ENCODE measurements around the gene CAPN1. TPM values are rescaled to one million over a fixed set of nuclear protein-coding genes. Genes with fewer than 3 reads are reported as not detected.

Gene CAPN1
- polyA plus RNA-seq, 2 of the 4 experiments (the other 2 are of a cell fraction) = 63.7 to 93.1 TPM

DNA sequence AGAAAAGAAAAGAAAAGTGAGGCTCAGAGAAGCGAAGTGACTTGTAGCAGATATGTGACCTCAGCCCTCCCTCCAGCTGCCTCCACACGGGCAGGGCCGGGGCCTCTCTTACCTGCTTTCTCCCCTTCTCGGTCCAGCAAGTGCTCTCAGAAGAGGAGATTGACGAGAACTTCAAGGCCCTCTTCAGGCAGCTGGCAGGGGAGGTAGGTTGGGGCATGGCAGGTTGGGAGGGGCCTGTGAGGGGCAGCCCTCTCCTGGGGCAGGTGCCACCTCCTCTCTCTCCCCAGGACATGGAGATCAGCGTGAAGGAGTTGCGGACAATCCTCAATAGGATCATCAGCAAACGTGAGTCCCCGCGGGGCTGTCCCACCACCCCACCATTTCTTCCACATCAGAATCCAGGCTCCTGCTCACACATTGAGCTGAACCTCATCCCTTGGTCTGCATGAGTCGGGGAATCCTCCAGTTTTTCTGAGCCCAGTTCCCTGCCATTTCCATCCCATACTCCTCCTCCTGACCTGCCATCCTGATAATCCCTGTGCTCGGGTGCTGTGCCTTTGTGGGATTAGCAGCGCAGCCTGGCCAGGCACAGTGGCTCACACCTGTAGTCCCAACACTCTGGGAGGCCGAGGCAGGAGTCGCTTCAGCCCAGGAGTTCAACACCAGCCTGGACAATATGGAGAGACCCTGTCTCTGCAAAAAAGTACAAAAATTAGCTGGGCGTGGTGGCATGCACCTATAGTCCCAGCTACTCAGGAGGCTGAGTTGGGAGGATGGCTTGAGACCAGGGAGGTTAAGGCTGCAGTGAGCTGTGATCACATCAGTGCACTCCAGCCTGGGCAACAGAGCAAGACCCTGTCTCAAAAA lies 26.4 kb downstream of the CAPN1 start:
- no peak for FAIRE-seq

DNA sequence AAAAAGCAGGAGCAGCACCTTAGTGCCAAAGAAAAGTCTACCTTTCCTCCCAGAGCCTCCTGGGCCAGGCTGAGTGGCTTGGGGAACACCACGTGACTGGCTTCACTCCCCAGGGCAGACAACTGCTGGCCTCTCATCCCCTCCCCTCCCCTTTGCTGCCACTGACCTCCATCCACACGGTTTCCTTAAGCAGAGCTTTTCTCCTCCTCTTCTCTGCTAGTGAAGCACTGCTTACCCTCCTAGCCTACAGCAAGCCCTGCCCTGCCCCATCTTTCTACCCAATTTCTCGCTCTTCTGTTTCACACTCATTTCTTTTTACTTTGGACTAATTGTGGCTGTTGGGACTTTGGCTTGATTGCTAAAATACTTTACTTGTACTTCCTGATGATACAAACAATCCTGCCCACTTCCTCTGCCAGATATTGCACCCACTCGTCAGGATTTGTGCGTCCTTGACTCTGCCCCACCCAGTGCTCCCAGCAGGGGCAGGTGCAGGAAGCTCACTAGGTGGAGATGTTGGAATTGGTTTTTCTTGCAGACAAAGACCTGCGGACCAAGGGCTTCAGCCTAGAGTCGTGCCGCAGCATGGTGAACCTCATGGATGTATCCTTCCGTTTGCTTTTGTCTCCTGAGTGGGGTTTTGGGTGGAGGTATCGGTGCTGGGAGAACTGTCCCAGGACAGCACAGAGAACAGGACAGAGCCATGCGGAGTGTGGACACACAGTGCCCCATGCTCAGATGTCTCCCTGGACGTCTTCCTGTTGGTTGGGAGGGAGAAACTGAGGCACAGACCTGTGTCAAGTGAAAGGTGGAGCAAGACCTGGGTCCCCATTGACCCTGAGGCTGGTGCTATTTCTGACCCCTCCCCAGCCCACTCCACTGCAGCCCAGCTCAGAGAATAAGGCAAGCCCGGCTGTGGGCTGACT lies 27.3 kb downstream of the CAPN1 start:
- 89% methylated on average over 13 of the region's 13 CpGs for WGBS (ENCODE audit: missing lambda C conversion rate)
- no peak for TF ChIP-seq RFX5 (IDR thresholded peaks at IDR 0.05)
- TF ChIP-seq, protein P1, sequence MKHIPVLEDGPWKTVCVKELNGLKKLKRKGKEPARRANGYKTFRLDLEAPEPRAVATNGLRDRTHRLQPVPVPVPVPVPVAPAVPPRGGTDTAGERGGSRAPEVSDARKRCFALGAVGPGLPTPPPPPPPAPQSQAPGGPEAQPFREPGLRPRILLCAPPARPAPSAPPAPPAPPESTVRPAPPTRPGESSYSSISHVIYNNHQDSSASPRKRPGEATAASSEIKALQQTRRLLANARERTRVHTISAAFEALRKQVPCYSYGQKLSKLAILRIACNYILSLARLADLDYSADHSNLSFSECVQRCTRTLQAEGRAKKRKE (CRISPR knock-in tag; IDR thresholded peaks at IDR 0.05; ENCODE audit: low read depth) = no peak
- no peak for TF ChIP-seq MYC (IDR thresholded peaks at IDR 0.05; ENCODE audit: borderline replicate concordance, low read length)
- TF ChIP-seq, protein P2, sequence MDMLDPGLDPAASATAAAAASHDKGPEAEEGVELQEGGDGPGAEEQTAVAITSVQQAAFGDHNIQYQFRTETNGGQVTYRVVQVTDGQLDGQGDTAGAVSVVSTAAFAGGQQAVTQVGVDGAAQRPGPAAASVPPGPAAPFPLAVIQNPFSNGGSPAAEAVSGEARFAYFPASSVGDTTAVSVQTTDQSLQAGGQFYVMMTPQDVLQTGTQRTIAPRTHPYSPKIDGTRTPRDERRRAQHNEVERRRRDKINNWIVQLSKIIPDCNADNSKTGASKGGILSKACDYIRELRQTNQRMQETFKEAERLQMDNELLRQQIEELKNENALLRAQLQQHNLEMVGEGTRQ (IDR thresholded peaks at IDR 0.05) = no peak
- TF ChIP-seq, protein P3, sequence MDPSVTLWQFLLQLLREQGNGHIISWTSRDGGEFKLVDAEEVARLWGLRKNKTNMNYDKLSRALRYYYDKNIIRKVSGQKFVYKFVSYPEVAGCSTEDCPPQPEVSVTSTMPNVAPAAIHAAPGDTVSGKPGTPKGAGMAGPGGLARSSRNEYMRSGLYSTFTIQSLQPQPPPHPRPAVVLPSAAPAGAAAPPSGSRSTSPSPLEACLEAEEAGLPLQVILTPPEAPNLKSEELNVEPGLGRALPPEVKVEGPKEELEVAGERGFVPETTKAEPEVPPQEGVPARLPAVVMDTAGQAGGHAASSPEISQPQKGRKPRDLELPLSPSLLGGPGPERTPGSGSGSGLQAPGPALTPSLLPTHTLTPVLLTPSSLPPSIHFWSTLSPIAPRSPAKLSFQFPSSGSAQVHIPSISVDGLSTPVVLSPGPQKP (IDR thresholded peaks at IDR 0.05; ENCODE audit: low read depth, low read length) = no peak
- TF ChIP-seq HOXA7 (CRISPR knock-in tag; IDR thresholded peaks at IDR 0.05) = no peak
- no peak for TF ChIP-seq MAFK (IDR thresholded peaks at IDR 0.05; ENCODE audit: partially characterized antibody)
- TF ChIP-seq, protein P4, sequence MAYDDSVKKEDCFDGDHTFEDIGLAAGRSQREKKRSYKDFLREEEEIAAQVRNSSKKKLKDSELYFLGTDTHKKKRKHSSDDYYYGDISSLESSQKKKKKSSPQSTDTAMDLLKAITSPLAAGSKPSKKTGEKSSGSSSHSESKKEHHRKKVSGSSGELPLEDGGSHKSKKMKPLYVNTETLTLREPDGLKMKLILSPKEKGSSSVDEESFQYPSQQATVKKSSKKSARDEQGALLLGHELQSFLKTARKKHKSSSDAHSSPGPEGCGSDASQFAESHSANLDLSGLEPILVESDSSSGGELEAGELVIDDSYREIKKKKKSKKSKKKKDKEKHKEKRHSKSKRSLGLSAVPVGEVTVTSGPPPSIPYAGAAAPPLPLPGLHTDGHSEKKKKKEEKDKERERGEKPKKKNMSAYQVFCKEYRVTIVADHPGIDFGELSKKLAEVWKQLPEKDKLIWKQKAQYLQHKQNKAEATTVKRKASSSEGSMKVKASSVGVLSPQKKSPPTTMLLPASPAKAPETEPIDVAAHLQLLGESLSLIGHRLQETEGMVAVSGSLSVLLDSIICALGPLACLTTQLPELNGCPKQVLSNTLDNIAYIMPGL (CRISPR knock-in tag; IDR thresholded peaks at IDR 0.05; ENCODE audit: borderline replicate concordance) = no peak
- TF ChIP-seq SMC3 (IDR thresholded peaks at IDR 0.05) = no peak
- TF ChIP-seq TFCP2L1 (CRISPR knock-in tag; IDR thresholded peaks at IDR 0.05) = no peak
- TF ChIP-seq RARB (CRISPR knock-in tag; IDR thresholded peaks at IDR 0.05) = no peak
- no peak for TF ChIP-seq PHF8 (IDR thresholded peaks at IDR 0.05; ENCODE audit: borderline replicate concordance, low read depth)
- no peak for TF ChIP-seq ZNF302 (CRISPR knock-in tag; IDR thresholded peaks at IDR 0.05)
- no peak overlapping the region for H3K4me2 ChIP-seq
- no peaks in the 10 kb centered on the region for H3K4me1 ChIP-seq
- no peaks in the 10 kb centered on the region for H3K9me3 ChIP-seq
- ChIA-PET POLR2A (no interaction called here), CTCF (interaction anchor here (1.0 to 2.5 kb wide), 5 partner anchors 11 to 107 kb away, joined by 3 to 9 read pairs (median 5); no protein-coding TSS in a partner anchor)
- DNase-seq (ENCODE audit: low read depth in 1 of 2, low spot score in 1 of 2) (no peak), ATAC-seq (no peak), FAIRE-seq (no peak)
- H3K4me3 ChIP-seq = no peak overlapping the region
- no peak overlapping the region for H3K27ac ChIP-seq

More for the DNA sequence above, 26.4 kb downstream of the CAPN1 start:
- no peaks in the 10 kb centered on the region for H3K4me1 ChIP-seq
- TF ChIP-seq EHF (CRISPR knock-in tag; IDR thresholded peaks at IDR 0.05) = no peak
- TF ChIP-seq MAFK (IDR thresholded peaks at IDR 0.05; ENCODE audit: partially characterized antibody) = no peak
- TF ChIP-seq NFE2L2 (conservative IDR thresholded peaks at IDR 0.05; ENCODE audit: low read length) = no peak
- TF ChIP-seq HEYL (CRISPR knock-in tag; IDR thresholded peaks at IDR 0.05) = no peak
- TF ChIP-seq, protein P5, sequence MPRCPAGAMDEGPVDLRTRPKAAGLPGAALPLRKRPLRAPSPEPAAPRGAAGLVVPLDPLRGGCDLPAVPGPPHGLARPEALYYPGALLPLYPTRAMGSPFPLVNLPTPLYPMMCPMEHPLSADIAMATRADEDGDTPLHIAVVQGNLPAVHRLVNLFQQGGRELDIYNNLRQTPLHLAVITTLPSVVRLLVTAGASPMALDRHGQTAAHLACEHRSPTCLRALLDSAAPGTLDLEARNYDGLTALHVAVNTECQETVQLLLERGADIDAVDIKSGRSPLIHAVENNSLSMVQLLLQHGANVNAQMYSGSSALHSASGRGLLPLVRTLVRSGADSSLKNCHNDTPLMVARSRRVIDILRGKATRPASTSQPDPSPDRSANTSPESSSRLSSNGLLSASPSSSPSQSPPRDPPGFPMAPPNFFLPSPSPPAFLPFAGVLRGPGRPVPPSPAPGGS (IDR thresholded peaks at IDR 0.05) = no peak
- TF ChIP-seq HOXA7 (CRISPR knock-in tag; IDR thresholded peaks at IDR 0.05) = no peak
- no peak for TF ChIP-seq MYC (IDR thresholded peaks at IDR 0.05; ENCODE audit: borderline replicate concordance, low read length)
- no peak for TF ChIP-seq PHF8 (IDR thresholded peaks at IDR 0.05; ENCODE audit: borderline replicate concordance, low read depth)
- TF ChIP-seq, protein P6, sequence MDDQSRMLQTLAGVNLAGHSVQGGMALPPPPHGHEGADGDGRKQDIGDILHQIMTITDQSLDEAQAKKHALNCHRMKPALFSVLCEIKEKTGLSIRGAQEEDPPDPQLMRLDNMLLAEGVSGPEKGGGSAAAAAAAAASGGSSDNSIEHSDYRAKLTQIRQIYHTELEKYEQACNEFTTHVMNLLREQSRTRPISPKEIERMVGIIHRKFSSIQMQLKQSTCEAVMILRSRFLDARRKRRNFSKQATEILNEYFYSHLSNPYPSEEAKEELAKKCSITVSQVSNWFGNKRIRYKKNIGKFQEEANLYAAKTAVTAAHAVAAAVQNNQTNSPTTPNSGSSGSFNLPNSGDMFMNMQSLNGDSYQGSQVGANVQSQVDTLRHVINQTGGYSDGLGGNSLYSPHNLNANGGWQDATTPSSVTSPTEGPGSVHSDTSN (IDR thresholded peaks at IDR 0.05) = no peak
- no peak for TF ChIP-seq FOSL2 (IDR thresholded peaks at IDR 0.05)
- TF ChIP-seq FOSL2 (CRISPR knock-in tag; IDR thresholded peaks at IDR 0.05) = no peak
- no peak for TF ChIP-seq POLR2AphosphoS2 (conservative IDR thresholded peaks at IDR 0.05; ENCODE audit: low read length)
- TF ChIP-seq, protein P7, sequence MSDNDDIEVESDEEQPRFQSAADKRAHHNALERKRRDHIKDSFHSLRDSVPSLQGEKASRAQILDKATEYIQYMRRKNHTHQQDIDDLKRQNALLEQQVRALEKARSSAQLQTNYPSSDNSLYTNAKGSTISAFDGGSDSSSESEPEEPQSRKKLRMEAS (IDR thresholded peaks at IDR 0.05) = no peak
- no peak for TF ChIP-seq CBX8 (IDR thresholded peaks at IDR 0.05)
- TF ChIP-seq RNF2 (IDR thresholded peaks at IDR 0.05; ENCODE audit: borderline replicate concordance, low read depth) = no peak
- DNase-seq (ENCODE audit: low read depth in 1 of 2, low spot score in 1 of 2) (no peak), ATAC-seq (no peak)
- ChIA-PET CTCF (interaction anchor here (1.0 to 2.5 kb wide), 6 partner anchors 11 to 108 kb away, joined by 3 to 9 read pairs (median 4); no protein-coding TSS in a partner anchor), POLR2A (no interaction called here)
- no peak overlapping the region for H3K27ac ChIP-seq
- H3K9me3 ChIP-seq = no peaks in the 10 kb centered on the region
- H3K4me3 ChIP-seq = no peak overlapping the region
- H3K4me2 ChIP-seq = no peak overlapping the region
- WGBS (ENCODE audit: missing lambda C conversion rate) = 87% methylated on average over 16 of the region's 16 CpGs

All from A549 (cell line).